Endothelial cell of umbilical vein (primary cell): ENCODE results near the gene POLN. TPM values are rescaled to one million over a fixed set of nuclear protein-coding genes. Genes with fewer than 3 reads are reported as not detected.

Experiments used
- BruUV-seq: library from RNA; stranded (reverse); fragments of 400-500 nt; replicated peaks from 2 replicates; lab custom pipeline; 2021; lab: Mats Ljungman, UMichigan
- CTCF ChIA-PET: fragments of 300-600, 350-600 bp; sonication (Branson Sonifier 250); formaldehyde crosslinking; loops from one replicate; lab custom pipeline; 2021; ENCODE audit warnings: antibody characterized with exemption, inconsistent platforms; lab: Charles Lee
- POLR2A ChIA-PET: fragments of 300-600, 350-600 bp; sonication (Branson Sonifier 250); formaldehyde crosslinking; loops from one replicate; lab custom pipeline; 2021; ENCODE audit warnings: antibody characterized with exemption, inconsistent platforms; lab: Charles Lee
- DNase-seq: peaks from one replicate; pipeline ENCODE4 v3.0.0-alpha.2; 2011; ENCODE audit warnings: low read depth, low spot score
- FAIRE-seq: peaks from 2 replicates; lab custom pipeline; 2011; peaks lifted over from hg19 to GRCh38; lab: Jason Lieb, UNC
- H2AFZ ChIP-seq: 2 replicates; pipeline ENCODE4 v1.6.0; 2012; ENCODE audit warnings: low read depth, low read length, control low read depth, inconsistent platforms
- H3K27ac ChIP-seq: 2 replicates; pipeline ENCODE4 v1.5.1; 2011; ENCODE audit warnings: low read depth, mild to moderate bottlenecking, control low read depth, low read length, moderate library complexity; ENCODE audit not compliant: insufficient read depth
- H3K27me3 ChIP-seq, 2 experiments: 2 replicates each; pipeline versions ENCODE4 v1.6.0 to v1.6.1; 2011; ENCODE audit warnings: low read length in 2 of 2, mixed read lengths in 1 of 2; ENCODE audit not compliant: control insufficient read depth in 2 of 2, insufficient read depth in 2 of 2
- H3K36me3 ChIP-seq, 2 experiments: 2 replicates in 1 of 2; 3 replicates in 1 of 2; pipeline ENCODE4 v1.5.1; 2011; ENCODE audit warnings: low read length in 2 of 2, mild to moderate bottlenecking in 1 of 2, moderate library complexity in 1 of 2; ENCODE audit not compliant: control insufficient read depth in 2 of 2, insufficient read depth in 2 of 2; ENCODE audit errors: extremely low read depth in 1 of 2
- H3K4me1 ChIP-seq: 3 replicates; pipeline ENCODE4 v1.5.1; 2011; ENCODE audit warnings: mild to moderate bottlenecking, low read length; ENCODE audit not compliant: control insufficient read depth, insufficient read depth; ENCODE audit errors: extremely low read depth
- H3K4me2 ChIP-seq: 2 replicates; pipeline ENCODE4 v1.6.1; 2011; ENCODE audit warnings: low read length, control low read depth, mixed read lengths; ENCODE audit not compliant: insufficient read depth
- H3K4me3 ChIP-seq, 3 experiments: fragments of 200-600 bp in 1 of 3; sonication (generic), shearing (Covaris generic) in 1 of 3; replicated peaks in 1 of 3; 2 replicates each; pipeline ENCODE4 v1.5.1; 2011 to 2016; ENCODE audit warnings: control low read depth in 3 of 3, low read length in 3 of 3, mild to moderate bottlenecking in 2 of 3, inconsistent platforms in 1 of 3, low read depth in 1 of 3, moderate library complexity in 1 of 3; ENCODE audit not compliant: insufficient read depth in 1 of 3
- H3K79me2 ChIP-seq: 2 replicates; pipeline ENCODE4 v1.6.0; 2012; ENCODE audit warnings: low read length, inconsistent platforms; ENCODE audit not compliant: control insufficient read depth, insufficient read depth
- H3K9ac ChIP-seq: replicated peaks from 2 replicates; pipeline ENCODE3; 2011; ENCODE audit warnings: low read length, control low read depth; ENCODE audit not compliant: insufficient read depth; ENCODE audit errors: extremely low read depth
- H3K9me1 ChIP-seq: replicated peaks from 3 replicates; pipeline ENCODE4 v1.6.0; 2011; ENCODE audit warnings: mild to moderate bottlenecking, low read length; ENCODE audit not compliant: control insufficient read depth, insufficient read depth; ENCODE audit errors: extremely low read depth
- H3K9me3 ChIP-seq: replicated peaks from 2 replicates; pipeline ENCODE4 v1.5.1; 2012; ENCODE audit warnings: low read length, inconsistent platforms; ENCODE audit not compliant: control insufficient read depth, insufficient read depth
- H4K20me1 ChIP-seq: replicated peaks from 2 replicates; pipeline ENCODE3; 2011; ENCODE audit warnings: mild to moderate bottlenecking, low read length; ENCODE audit not compliant: control insufficient read depth, insufficient read depth; ENCODE audit errors: extremely low read depth
- CTCF ChIP-seq, 2 donors: IDR thresholded peaks; 1 replicate in 1 of 2; 2 replicates in 1 of 2; pipeline ENCODE4 v1.5.1; 2011; ENCODE audit warnings: low read length in 2 of 2, mild to moderate bottlenecking in 2 of 2, moderate library complexity in 2 of 2, control low read depth in 1 of 2, inconsistent platforms in 1 of 2, low read depth in 1 of 2; ENCODE audit not compliant: insufficient read depth in 1 of 2; ENCODE audit errors: extremely low read depth in 1 of 2
- EZH2 ChIP-seq: IDR thresholded peaks from 2 replicates; pipeline ENCODE4 v1.6.1; 2012; ENCODE audit warnings: borderline replicate concordance, low read depth, mild to moderate bottlenecking, moderate library complexity, low read length, inconsistent platforms; ENCODE audit not compliant: severe bottlenecking
- FOS ChIP-seq: IDR thresholded peaks from 2 replicates; pipeline ENCODE4 v1.6.1; 2011; ENCODE audit warnings: mild to moderate bottlenecking, low read length, moderate library complexity, borderline replicate concordance; ENCODE audit not compliant: insufficient read depth
- GATA2 ChIP-seq: IDR thresholded peaks from 2 replicates; pipeline ENCODE4 v1.7.0; 2011; ENCODE audit warnings: low read depth, mild to moderate bottlenecking, moderate library complexity, mixed read lengths, low read length; ENCODE audit not compliant: insufficient read length, insufficient read depth
- JUN ChIP-seq: IDR thresholded peaks from 2 replicates; pipeline ENCODE4 v1.6.1; 2011; ENCODE audit warnings: borderline replicate concordance, low read depth; ENCODE audit not compliant: insufficient read length, insufficient read depth
- MAX ChIP-seq: IDR thresholded peaks from 2 replicates; pipeline ENCODE4 v1.6.1; 2011; ENCODE audit not compliant: insufficient read depth, insufficient read length
- MYC ChIP-seq: IDR thresholded peaks from one replicate; pipeline ENCODE4 v1.6.1; 2011; ENCODE audit warnings: mild to moderate bottlenecking, low read depth, low read length
- POLR2A ChIP-seq: IDR thresholded peaks from 2 replicates; pipeline ENCODE4 v1.6.1; 2012; ENCODE audit warnings: low read depth, mild to moderate bottlenecking, control low read depth, low read length
- POLR2AphosphoS5 ChIP-seq: IDR thresholded peaks from 2 replicates; pipeline ENCODE4 v1.6.1; 2012; ENCODE audit warnings: low read depth, mild to moderate bottlenecking, control low read depth, low read length, moderate library complexity; ENCODE audit not compliant: insufficient read depth
- dilution Hi-C: fragments of 300-500 bp; cut with MboI; formaldehyde crosslinking; loops from one replicate; pipeline ENCODE4 v1.15.0; 2019; ENCODE audit warnings: low sequenced_read_pairs; ENCODE audit not compliant: extremely low pct_ligation_motif_present
- intact Hi-C: fragments of 100-400 bp; cut with micrococcal nuclease; formaldehyde crosslinking; loops from one replicate; pipeline ENCODE4 v1.10.0; 2022
- polyA plus RNA-seq, 4 experiments: library from polyadenylated mRNA; depleted of rRNA in 3 of 4; stranded (reverse) in 3 of 4; unstranded in 1 of 4; fragments of >200 nt; gene quantifications; 2 replicates each; pipeline versions ENCODE4 v1.2.1 to v1.2.3, GENCODE V29; 2011 to 2012; ENCODE audit warnings: missing spikeins in 1 of 4
- small RNA-seq: library from RNA; depleted of rRNA; stranded (forward); fragments of <200 nt; gene quantifications from one replicate; pipeline ENCODE3, GENCODE V24; 2012; ENCODE audit warnings: low replicate concordance, low read depth; ENCODE audit not compliant: insufficient read depth, insufficient read length
- total RNA-seq: library from RNA; stranded (reverse); gene quantifications from 2 replicates; pipeline ENCODE4 v1.2.3, GENCODE V29; 2021

The POLN gene
- total and polyA plus RNA-seq, 2 donors (not counting 3 experiments of a cell fraction or from before 2014, with no cell fraction given) = 1.3 to 4.2 TPM

GRCh38 chr4:2024683-2025082, 217.2 kb downstream of the POLN start:
- Histone ChIP-seq H3K9ac (no peak overlapping the region), H3K27me3 (peaks cover 12 to 17% of the 10 kb centered on the region in 2 experiments), H3K27ac (no peak overlapping the region), H3K9me1 (no peaks in the 10 kb centered on the region), H4K20me1 (no peaks in the 10 kb centered on the region), H3K4me2 (no peak overlapping the region), H3K4me3 (no peak overlapping the region), H3K79me2 (no peaks in the 10 kb centered on the region), H2AFZ (no peak overlapping the region), H3K36me3 (no peaks in the 10 kb centered on the region), H3K4me1 (no peaks in the 10 kb centered on the region), H3K9me3 (no peaks in the 10 kb centered on the region)
- DNase-seq (no peak), FAIRE-seq (no peak)
- TF ChIP-seq CTCF (IDR thresholded peaks at IDR 0.05; ENCODE audit: extremely low read depth in 1 of 2, insufficient read depth in 1 of 2, low read depth in 1 of 2, low read length in 2 of 2) (no peak), EZH2 (no peak), MYC (no peak), FOS (no peak), MAX (no peak), JUN (no peak), POLR2AphosphoS5 (no peak), GATA2 (no peak), POLR2A (no peak)
- dilution Hi-C loops = no loop called here
- ChIA-PET POLR2A (no interaction called here), CTCF (no interaction called here)
- BruUV-seq = no TSS peak
- intact Hi-C loops = no loop called here

Small RNA genes lying within 50 kb of the gene (small RNA-seq; reads per million reads assigned to genes)
- gene COX6B1P5 = not detected

Other genes with a start within 250 kb of the POLN start
- gene NELFA, start 233.1 kb downstream of the POLN start, total RNA-seq = 27.3 and 30.3 TPM in 2 replicates
- gene NELFA, start 233.1 kb downstream of the POLN start, polyA plus RNA-seq = 22.8 and 23.5 TPM in 2 replicates
- 0.11 and 0.12 TPM in 2 replicates for gene NAT8L, start 182.8 kb downstream of the POLN start, total RNA-seq
- 0.10 and 0.11 TPM in 2 replicates for gene NAT8L, start 182.8 kb downstream of the POLN start, polyA plus RNA-seq
- gene HAUS3, start within 50 bp of the POLN start, total RNA-seq = 15.9 and 16.0 TPM in 2 replicates
- gene HAUS3, start within 50 bp of the POLN start, polyA plus RNA-seq = 4.4 and 4.6 TPM in 2 replicates
- 59.2 and 62.7 TPM in 2 replicates for gene MXD4, start 20.0 kb upstream of the POLN start, total RNA-seq
- gene MXD4, start 20.0 kb upstream of the POLN start, polyA plus RNA-seq = 74.1 and 88.8 TPM in 2 replicates
- gene ZFYVE28, start 176.5 kb upstream of the POLN start, total RNA-seq = 7.1 and 10.8 TPM in 2 replicates
- 5.8 and 7.2 TPM in 2 replicates for gene ZFYVE28, start 176.5 kb upstream of the POLN start, polyA plus RNA-seq
- gene CFAP99, start 176.8 kb upstream of the POLN start, total RNA-seq = 0.12 TPM in 1 of 2 replicates, not detected in the other
- gene CFAP99, start 176.8 kb upstream of the POLN start, polyA plus RNA-seq = 0.03 TPM in 1 of 2 replicates, not detected in the other
- 67.5 and 71.4 TPM in 2 replicates for gene RNF4, start 227.0 kb upstream of the POLN start, total RNA-seq
- 56.9 and 64.3 TPM in 2 replicates for gene RNF4, start 227.0 kb upstream of the POLN start, polyA plus RNA-seq